Stimulated activated CD4-positive, alpha-beta T cell treated with anti-CD3 and anti-CD28 coated beads, Interleukin-4, amount 100 ng/mL, for 24 hours (primary cell): ENCODE data around the gene DPP7.
A peak's percentile ranks its signal among the peaks of the same experiment; 100 is the strongest.

Source experiments
- DNase-seq: peaks from one replicate; pipeline ENCODE4 v3.0.0-alpha.2; 2020

Gene DPP7

GRCh38 chr9:137085920-137086530, 28.5 kb downstream of the DPP7 start:
- peak; percentile 30 for DNase-seq

DNA sequence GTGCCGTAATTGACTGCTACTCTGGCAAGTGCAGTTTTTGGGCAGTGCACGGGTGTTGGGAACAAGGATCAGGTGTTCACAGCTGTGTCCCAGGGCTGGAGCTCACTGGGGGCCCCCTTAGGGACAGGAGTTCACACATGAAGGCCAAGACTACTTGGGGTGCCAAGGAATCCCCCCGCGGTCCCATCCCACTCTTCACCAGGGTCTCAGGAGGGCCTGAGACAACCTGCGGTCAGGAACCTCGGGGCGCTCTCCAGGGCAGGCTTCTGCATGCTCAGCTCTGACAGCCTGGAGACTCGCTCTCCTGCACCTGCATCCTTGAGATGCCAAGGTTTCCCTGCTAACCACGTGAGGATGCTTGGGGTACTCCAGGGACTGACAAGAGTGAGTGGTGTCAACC, 30.0 kb downstream of the DPP7 start:
- no peak for DNase-seq

DNA sequence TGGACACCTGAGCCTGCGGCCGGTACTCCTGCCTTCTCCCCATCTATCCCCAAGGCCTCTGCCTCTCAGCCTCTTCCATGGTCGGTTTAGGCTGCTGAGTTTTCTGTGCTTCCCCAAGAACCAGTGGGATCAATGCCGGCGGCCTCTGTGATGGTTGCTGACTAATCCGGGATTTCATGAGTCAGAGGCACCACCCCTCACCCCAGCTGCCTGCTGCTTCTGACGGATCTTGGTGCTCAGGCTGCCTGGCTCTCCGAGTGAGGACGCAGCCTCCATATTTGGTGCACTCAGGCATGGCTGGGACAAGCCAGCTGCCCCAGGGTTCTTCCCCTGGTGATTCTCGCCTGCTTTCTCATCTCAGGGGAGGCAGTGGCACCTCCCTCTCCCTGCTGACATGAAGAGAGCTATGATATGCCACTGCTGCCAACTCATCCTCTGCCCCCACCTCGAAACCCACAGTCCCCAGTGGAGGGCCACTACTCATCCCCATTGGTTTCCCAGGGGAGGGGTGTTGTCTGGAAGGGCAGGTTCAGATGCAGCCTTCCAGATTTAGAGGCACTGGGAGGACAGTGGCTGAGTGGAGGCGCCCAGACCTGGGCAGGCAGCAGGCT, 31.0 kb downstream of the DPP7 start:
- peak; percentile 21 for DNase-seq

GRCh38 chr9:137082925-137083290, 31.6 kb downstream of the DPP7 start:
- DNase-seq, result no peak

GRCh38 chr9:137082222-137082924, 32.2 kb downstream of the DPP7 start:
- DNase-seq, result no peak

DNA sequence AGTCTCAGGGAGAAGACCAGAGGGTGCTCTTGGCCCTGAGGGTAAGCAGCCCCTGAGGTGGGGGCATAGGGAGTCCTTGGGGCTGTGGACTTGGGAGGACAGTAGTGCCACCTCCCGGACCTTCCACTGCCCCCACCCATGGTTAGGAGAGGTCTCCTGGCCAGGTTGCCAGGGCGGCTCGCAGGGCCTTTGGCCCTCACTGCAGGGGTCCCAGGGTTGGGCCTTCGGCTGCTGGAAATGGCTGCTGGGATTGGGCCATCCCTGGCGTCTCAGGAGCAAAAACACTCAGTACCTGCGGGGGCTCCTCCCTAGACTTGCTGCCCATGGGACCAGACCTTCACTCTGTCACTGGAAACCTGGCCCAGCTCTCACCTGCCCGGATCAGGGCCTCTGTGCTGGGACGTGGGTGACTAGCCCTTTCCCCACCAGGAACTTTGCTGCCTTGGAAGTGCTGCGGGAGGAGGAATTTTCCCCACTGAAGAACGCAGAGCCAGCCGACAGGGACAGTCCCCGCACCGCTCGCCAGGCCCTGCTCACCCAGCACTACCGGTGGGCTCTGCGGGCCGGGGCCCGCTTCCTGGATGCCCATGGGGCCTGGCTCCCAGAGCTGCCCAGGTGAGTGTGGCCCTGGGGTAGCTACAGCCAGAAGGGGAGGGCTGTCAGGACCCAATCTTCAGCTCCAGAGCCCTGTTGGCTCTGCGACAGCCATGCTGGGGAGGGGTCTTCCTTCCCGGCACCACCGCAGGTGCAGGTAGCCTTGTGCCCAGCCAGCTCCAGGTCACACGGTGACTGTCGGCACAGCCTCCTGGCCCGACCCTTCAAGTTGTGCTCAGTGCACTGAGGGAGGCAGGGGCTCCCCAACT, 34.0 kb downstream of the DPP7 start:
- no peak for DNase-seq

GRCh38 chr9:137079401-137079787, 35.1 kb downstream of the DPP7 start:
- no peak for DNase-seq

GRCh38 chr9:137078701-137079400, 35.7 kb downstream of the DPP7 start:
- DNase-seq, result no peak

- DNase-seq, result no peak
Observed at GRCh38 chr9:137077758-137078693, 36.5 kb downstream of the DPP7 start.

DNA sequence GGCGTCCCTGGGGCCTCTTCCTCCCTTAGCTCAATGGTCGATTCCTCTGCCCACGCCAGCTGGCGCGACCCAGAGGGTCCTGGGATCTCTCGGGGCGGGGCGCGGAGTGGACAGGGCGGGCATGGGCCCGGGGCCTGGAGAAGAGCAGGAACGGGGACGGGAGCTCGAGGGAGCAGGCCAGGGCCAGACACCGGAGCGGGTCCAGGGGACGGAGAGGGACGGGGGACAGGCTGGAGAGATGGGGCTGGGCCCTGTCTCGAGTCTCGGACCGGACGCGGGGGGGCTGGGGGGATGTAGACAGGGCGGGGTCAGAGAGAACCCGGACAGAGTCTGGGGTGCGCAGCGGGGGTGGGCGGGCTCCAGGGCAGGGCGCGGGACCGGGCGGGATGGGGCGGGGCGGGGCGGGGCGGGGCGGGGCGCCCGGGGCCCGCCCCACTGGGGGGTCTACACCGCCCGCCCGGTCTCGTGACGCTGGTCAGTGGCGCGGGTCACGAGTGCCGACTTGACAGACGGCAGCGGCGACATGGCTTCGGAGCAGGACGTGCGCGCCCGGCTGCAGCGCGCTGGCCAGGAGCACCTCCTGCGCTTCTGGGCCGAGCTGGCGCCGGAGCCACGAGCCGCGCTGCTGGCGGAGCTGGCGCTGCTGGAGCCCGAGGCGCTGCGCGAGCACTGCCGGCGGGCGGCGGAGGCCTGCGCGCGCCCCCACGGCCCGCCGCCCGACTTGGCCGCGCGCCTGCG, 37.4 kb downstream of the DPP7 start, which contains the start of gene UAP1L1:
Gene UAP1L1 (plus strand): TSS at position 508 of the 738 bp plus-strand sequence. CDS start 16 bp downstream, at position 524.
- peak; percentile 36 for DNase-seq

DNA sequence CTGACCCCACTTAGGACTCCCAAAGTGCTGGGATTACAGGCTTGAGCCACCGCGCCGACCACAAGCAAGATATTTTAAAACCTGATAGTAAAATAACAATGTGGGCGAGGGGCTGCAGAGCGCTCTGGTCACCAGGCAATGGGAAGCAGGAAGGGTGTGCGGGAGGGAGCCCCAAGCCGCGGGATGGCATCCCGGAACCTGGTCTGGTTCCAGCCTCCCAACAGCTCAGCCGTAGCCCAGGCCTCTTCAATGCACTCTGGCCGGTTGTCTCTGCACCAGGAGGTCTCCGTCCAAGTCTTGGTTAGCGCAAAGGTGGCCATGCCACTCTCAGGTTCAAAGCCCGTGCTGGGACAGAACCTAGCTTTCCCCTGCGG, 37.9 kb downstream of the DPP7 start:
- DNase-seq, result no peak

DNA sequence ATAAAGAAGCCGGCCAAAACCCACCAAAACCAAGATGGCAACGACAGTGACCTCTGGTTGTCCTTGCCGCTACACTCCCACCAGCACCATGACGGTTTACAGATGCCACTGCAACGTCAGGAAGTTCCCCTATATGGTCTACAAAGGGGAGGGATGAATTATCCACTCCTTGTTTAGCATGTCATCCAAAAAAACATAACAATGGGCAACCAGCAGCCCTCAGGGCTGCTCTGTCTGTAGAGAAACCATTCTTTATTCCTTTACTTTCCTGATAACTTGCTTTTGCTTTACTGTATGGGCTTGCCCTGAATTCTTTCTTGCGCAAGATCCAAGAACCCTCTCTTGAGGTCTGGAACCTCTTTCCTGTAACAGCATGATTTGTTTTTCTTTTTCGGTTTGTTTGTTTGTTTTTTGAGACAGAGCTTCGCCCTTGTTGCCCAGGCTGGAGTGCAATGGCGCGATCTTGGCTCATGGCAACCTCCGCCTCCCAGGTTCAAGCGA, 39.2 kb downstream of the DPP7 start:
- DNase-seq, result no peak

- no peak for DNase-seq
Observed at GRCh38 chr9:137074657-137075274, 39.8 kb downstream of the DPP7 start.

DNA sequence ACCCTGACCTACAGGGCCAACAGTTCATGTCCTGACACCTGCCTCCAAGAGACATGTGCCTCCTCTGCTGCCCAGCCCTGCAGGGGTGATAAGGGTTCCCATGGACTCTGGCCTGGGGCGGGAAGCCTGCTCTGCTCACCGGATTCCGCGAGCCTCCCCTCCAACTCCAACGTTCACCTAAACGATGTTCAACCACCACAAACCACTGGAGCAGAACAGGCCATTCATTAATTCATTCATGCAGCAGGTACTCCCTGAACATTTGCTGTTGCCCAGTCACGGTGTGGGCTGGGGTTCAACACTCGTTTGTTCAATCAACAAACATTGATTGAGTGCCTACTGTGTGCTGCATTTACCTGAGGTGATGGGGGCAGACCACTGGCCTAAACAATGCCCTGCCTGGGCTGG, 40.5 kb downstream of the DPP7 start:
- no peak for DNase-seq

- no peak for DNase-seq
Observed at GRCh38 chr9:137071282-137071681, 43.3 kb downstream of the DPP7 start.

- DNase-seq, result no peak
Observed at GRCh38 chr9:137070906-137071275, 43.6 kb downstream of the DPP7 start.

- DNase-seq, result peak; percentile 85
Observed at GRCh38 chr9:137070201-137070905, 44.2 kb downstream of the DPP7 start, which contains the start of gene SAPCD2. Gene SAPCD2, minus strand, starts transcription at chr9:137070557. Its CDS starts 97 bp downstream, at chr9:137070460.

- DNase-seq, result no peak
Observed at GRCh38 chr9:137069508-137070091, 44.9 kb downstream of the DPP7 start.
